Keratinocyte (primary cell): ENCODE measurements around the gene DNAH2. TPM values are rescaled to one million over a fixed set of nuclear protein-coding genes. Genes with fewer than 3 reads are reported as not detected.

Experiments
- DNase-seq: peaks from one replicate; pipeline ENCODE4 v3.0.0-alpha.2; 2011; ENCODE audit warnings: low read depth, missing footprints, low spot score
- FAIRE-seq: peaks from 2 replicates; lab custom pipeline; 2011; peaks lifted over from hg19 to GRCh38; lab: Jason Lieb, UNC
- H2AFZ ChIP-seq: 2 replicates; pipeline ENCODE4 v1.6.0; 2012; ENCODE audit warnings: low read length, control low read depth, inconsistent platforms; ENCODE audit not compliant: control insufficient read depth
- H3K27ac ChIP-seq: 2 replicates; pipeline ENCODE4 v1.5.1; 2011; ENCODE audit warnings: low read length; ENCODE audit not compliant: control insufficient read depth, insufficient read depth
- H3K27me3 ChIP-seq: 3 replicates; pipeline ENCODE4 v1.6.0; 2011; ENCODE audit warnings: low read length; ENCODE audit not compliant: control insufficient read depth, insufficient read depth; ENCODE audit errors: extremely low read depth
- H3K36me3 ChIP-seq, 2 experiments: 2 replicates in 1 of 2; 3 replicates in 1 of 2; pipeline ENCODE4 v1.5.1; 2011; ENCODE audit warnings: low read length in 2 of 2, mild to moderate bottlenecking in 1 of 2; ENCODE audit not compliant: control insufficient read depth in 2 of 2, insufficient read depth in 2 of 2; ENCODE audit errors: extremely low read depth in 1 of 2
- H3K4me1 ChIP-seq: 3 replicates; pipeline ENCODE4 v1.5.1; 2011; ENCODE audit warnings: low read length; ENCODE audit not compliant: control insufficient read depth, insufficient read depth; ENCODE audit errors: extremely low read depth
- H3K4me2 ChIP-seq: 3 replicates; pipeline ENCODE4 v1.6.0; 2011; ENCODE audit warnings: low read depth, low read length; ENCODE audit not compliant: control insufficient read depth, insufficient read depth; ENCODE audit errors: extremely low read depth
- H3K4me3 ChIP-seq, 3 experiments: fragments of 200-600 bp in 1 of 3; sonication (generic) in 1 of 3; 2 replicates in 2 of 3; 3 replicates in 1 of 3; pipeline ENCODE4 v1.5.1; 2011 to 2016; ENCODE audit warnings: low read length in 3 of 3, mild to moderate bottlenecking in 3 of 3, control low read depth in 2 of 3, inconsistent platforms in 1 of 3, low read depth in 1 of 3, mixed read lengths in 1 of 3, mixed run types in 1 of 3, moderate library complexity in 1 of 3; ENCODE audit not compliant: control insufficient read depth in 2 of 3, insufficient read depth in 2 of 3; ENCODE audit errors: extremely low read depth in 1 of 3
- H3K79me2 ChIP-seq: 2 replicates; pipeline ENCODE4 v1.6.0; 2012; ENCODE audit warnings: low read length; ENCODE audit not compliant: control insufficient read depth, insufficient read depth
- H3K9ac ChIP-seq: 3 replicates; pipeline ENCODE4 v1.6.0; 2011; ENCODE audit warnings: low read length; ENCODE audit not compliant: control insufficient read depth, insufficient read depth; ENCODE audit errors: extremely low read depth
- H3K9me1 ChIP-seq: 3 replicates; pipeline ENCODE4 v1.6.0; 2011; ENCODE audit warnings: low read length; ENCODE audit not compliant: control insufficient read depth, insufficient read depth; ENCODE audit errors: extremely low read depth
- H3K9me3 ChIP-seq: 2 replicates; pipeline ENCODE4 v1.5.1; 2012; ENCODE audit warnings: low read depth, low read length; ENCODE audit not compliant: control insufficient read depth
- H4K20me1 ChIP-seq: 3 replicates; pipeline ENCODE4 v1.6.0; 2011; ENCODE audit warnings: low read length; ENCODE audit not compliant: control insufficient read depth, insufficient read depth; ENCODE audit errors: extremely low read depth
- EZH2 ChIP-seq: IDR thresholded peaks from one replicate; pipeline ENCODE4 v1.6.1; 2012; ENCODE audit warnings: inconsistent platforms, mild to moderate bottlenecking, low read length, moderate library complexity
- dilution Hi-C: fragments of 300-500 bp; cut with MboI; formaldehyde crosslinking; loops from one replicate; pipeline ENCODE4 v1.7.0; 2020; ENCODE audit warnings: low sequenced_read_pairs; ENCODE audit not compliant: extremely low pct_ligation_motif_present
- polyA plus RNA-seq, 5 experiments: library from polyadenylated mRNA; depleted of rRNA in 3 of 5; stranded (reverse) in 3 of 5; stranded (forward) in 1 of 5; unstranded in 1 of 5; fragments of >200 nt; gene quantifications; 1 replicate in 1 of 5; 2 replicates in 3 of 5; 3 replicates in 1 of 5; pipeline versions ENCODE4 v1.2.1 to v1.2.3, GENCODE V29; 2011 to 2012; ENCODE audit warnings: missing spikeins in 2 of 5, low read depth in 1 of 5, low replicate concordance in 1 of 5
- TF ChIP-seq, protein P1 (sequence below), 3 experiments: IDR thresholded peaks in 1 of 3; conservative IDR thresholded peaks in 1 of 3; optimal IDR thresholded peaks in 1 of 3; 2 replicates in 2 of 3; 3 replicates in 1 of 3; pipeline versions ENCODE3 to v1.5.1; 2011; ENCODE audit warnings: low read length in 3 of 3, mild to moderate bottlenecking in 3 of 3, moderate library complexity in 2 of 3, control low read depth in 1 of 3, inconsistent platforms in 1 of 3; ENCODE audit not compliant: insufficient read depth in 2 of 3; ENCODE audit errors: extremely low read depth in 1 of 3

DNAH2 gene
- polyA plus RNA-seq, 1 donor (not counting 4 experiments of a cell fraction or from before 2014, with no cell fraction given) = 0.13 TPM

DNA sequence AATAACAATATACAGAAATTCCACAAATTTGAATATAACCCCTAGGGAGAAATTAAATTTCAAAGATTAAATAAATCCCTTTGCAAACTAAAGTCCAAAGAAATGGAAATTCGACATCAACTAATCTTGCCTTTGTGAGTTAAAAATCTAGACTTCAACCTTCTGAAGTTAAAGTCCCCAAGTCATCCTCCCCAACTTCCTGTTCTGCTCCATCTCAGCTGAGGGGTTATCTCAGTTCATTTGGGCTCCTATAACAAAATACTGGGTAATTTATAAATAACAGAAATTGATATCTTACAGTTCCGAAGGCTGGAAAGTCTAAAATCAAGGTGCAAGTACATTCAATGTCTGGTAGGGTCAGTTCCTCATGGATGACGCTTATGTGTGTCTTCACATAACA lies 93.7 kb downstream of the DNAH2 start:
- no peak overlapping the region for H3K4me3 ChIP-seq
- TF ChIP-seq, protein P1, sequence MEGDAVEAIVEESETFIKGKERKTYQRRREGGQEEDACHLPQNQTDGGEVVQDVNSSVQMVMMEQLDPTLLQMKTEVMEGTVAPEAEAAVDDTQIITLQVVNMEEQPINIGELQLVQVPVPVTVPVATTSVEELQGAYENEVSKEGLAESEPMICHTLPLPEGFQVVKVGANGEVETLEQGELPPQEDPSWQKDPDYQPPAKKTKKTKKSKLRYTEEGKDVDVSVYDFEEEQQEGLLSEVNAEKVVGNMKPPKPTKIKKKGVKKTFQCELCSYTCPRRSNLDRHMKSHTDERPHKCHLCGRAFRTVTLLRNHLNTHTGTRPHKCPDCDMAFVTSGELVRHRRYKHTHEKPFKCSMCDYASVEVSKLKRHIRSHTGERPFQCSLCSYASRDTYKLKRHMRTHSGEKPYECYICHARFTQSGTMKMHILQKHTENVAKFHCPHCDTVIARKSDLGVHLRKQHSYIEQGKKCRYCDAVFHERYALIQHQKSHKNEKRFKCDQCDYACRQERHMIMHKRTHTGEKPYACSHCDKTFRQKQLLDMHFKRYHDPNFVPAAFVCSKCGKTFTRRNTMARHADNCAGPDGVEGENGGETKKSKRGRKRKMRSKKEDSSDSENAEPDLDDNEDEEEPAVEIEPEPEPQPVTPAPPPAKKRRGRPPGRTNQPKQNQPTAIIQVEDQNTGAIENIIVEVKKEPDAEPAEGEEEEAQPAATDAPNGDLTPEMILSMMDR (optimal IDR thresholded peaks at IDR 0.05 in 1 of 3, IDR thresholded peaks at IDR 0.05 in 1 of 3, conservative IDR thresholded peaks at IDR 0.05 in 1 of 3; ENCODE audit: extremely low read depth in 1 of 3, insufficient read depth in 2 of 3, low read length in 3 of 3) = no peak
- H3K79me2 ChIP-seq = no peaks in the 10 kb centered on the region
- H3K9ac ChIP-seq = no peak overlapping the region
- DNase-seq (no peak), FAIRE-seq (no peak)
- peaks cover 20% of the 10 kb centered on the region for H3K4me1 ChIP-seq
- H4K20me1 ChIP-seq = no peaks in the 10 kb centered on the region
- no peak overlapping the region for H3K27ac ChIP-seq
- dilution Hi-C loops = no loop called here
- no peaks in the 10 kb centered on the region for H3K9me1 ChIP-seq
- no peaks in the 10 kb centered on the region for H3K9me3 ChIP-seq
- no peak overlapping the region for H3K4me2 ChIP-seq
- H2AFZ ChIP-seq = no peak overlapping the region
- no peaks in the 10 kb centered on the region for H3K27me3 ChIP-seq
- no peaks in the 10 kb centered on the region for H3K36me3 ChIP-seq

DNA sequence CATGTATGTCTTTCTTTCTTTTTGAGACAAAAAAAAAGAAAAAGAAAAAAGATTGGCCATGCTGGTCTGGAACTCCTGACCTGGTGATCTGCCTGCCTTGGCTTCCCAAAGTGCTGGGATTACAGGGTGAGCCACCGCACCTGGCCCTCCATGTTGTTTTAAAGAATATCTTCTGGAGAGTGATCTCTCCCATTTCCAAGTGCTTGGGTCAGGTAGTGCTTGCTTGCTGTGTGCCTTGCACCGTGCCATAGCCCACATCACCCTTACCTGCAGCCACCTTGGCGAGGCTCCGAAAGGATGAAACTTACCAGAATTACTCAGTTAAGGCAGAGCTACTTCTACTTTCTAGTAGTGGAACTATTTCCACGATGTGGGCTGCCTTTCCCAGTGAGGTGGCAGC lies 97.4 kb downstream of the DNAH2 start:
- dilution Hi-C loops = no loop called here
- FAIRE-seq (no peak), DNase-seq (no peak)
- Histone ChIP-seq H3K9ac (no peak overlapping the region), H3K9me1 (no peaks in the 10 kb centered on the region), H3K4me2 (no peak overlapping the region), H3K36me3 (no peaks in the 10 kb centered on the region), H3K27ac (no peak overlapping the region), H3K9me3 (no peaks in the 10 kb centered on the region), H3K4me1 (peaks cover 2% of the 10 kb centered on the region), H4K20me1 (no peaks in the 10 kb centered on the region), H2AFZ (no peak overlapping the region), H3K27me3 (no peaks in the 10 kb centered on the region), H3K79me2 (no peaks in the 10 kb centered on the region), H3K4me3 (no peak overlapping the region)
- TF ChIP-seq, protein P1 (optimal IDR thresholded peaks at IDR 0.05 in 1 of 3, IDR thresholded peaks at IDR 0.05 in 1 of 3, conservative IDR thresholded peaks at IDR 0.05 in 1 of 3; ENCODE audit: extremely low read depth in 1 of 3, insufficient read depth in 2 of 3, low read length in 3 of 3) = no peak
- no peak for TF ChIP-seq EZH2
